IMR-90 (cell line): ENCODE measurements around the gene CNOT10. TPM values are rescaled to one million over a fixed set of nuclear protein-coding genes. Genes with fewer than 3 reads are reported as not detected.
A peak's percentile ranks its signal among the peaks of the same experiment; 100 is the strongest.

ENCODE experiments used
- ATAC-seq: fragments of 200-7000 bp; cut with Tn5 transposase; 2 replicates; pipeline ENCODE4 v1.9.1; 2020; ENCODE audit warnings: low read depth, mild to moderate bottlenecking, moderate library complexity
- Bru-seq: library from RNA; stranded (reverse); fragments of 400-500 nt; gene quantifications from one replicate; lab custom pipeline; 2021; lab: Mats Ljungman, UMichigan
- BruChase-seq, 2 experiments: library from RNA; stranded (reverse); fragments of 400-500 nt; gene quantifications; one replicate each; lab custom pipeline; 2021; lab: Mats Ljungman, UMichigan
- BruUV-seq: library from RNA; stranded (reverse); fragments of 400-500 nt; replicated peaks from 2 replicates; lab custom pipeline; 2021; lab: Mats Ljungman, UMichigan
- CTCF ChIA-PET: fragments of 300-600 bp; formaldehyde crosslinking; extraction: SDS; loops from one replicate; lab custom pipeline; 2021; ENCODE audit warnings: antibody characterized with exemption; lab: Yijun Ruan, JAX
- POLR2A ChIA-PET: fragments of 300-600 bp; sonication (Branson Sonifier 250); formaldehyde crosslinking; loops from one replicate; lab custom pipeline; 2022; ENCODE audit warnings: antibody characterized with exemption; ENCODE audit not compliant: unreplicated experiment; lab: Charles Lee
- DNase-seq: peaks from one replicate; pipeline ENCODE4 v3.0.0; 2013
- H2AFZ ChIP-seq: replicated peaks from 2 replicates; pipeline ENCODE3; 2013; ENCODE audit warnings: low read length, mild to moderate bottlenecking; ENCODE audit not compliant: poor library complexity
- H2AK5ac ChIP-seq: 2 replicates; pipeline ENCODE4 v1.6.1; 2013; ENCODE audit warnings: low read depth, low read length, inconsistent platforms
- H2AK9ac ChIP-seq: replicated peaks from 2 replicates; pipeline ENCODE3; 2013; ENCODE audit warnings: mild to moderate bottlenecking, low read depth, low read length, moderate library complexity; ENCODE audit not compliant: poor library complexity
- H2BK120ac ChIP-seq: 2 replicates; pipeline ENCODE4 v1.6.1; 2013; ENCODE audit warnings: low read depth, low read length, inconsistent platforms
- H2BK15ac ChIP-seq: 3 replicates; pipeline ENCODE4 v1.6.1; 2013; ENCODE audit warnings: low read depth, low read length, inconsistent platforms
- H2BK20ac ChIP-seq: 2 replicates; pipeline ENCODE4 v1.6.1; 2013; ENCODE audit warnings: low read depth, mild to moderate bottlenecking, inconsistent platforms, low read length, moderate library complexity
- H2BK5ac ChIP-seq: 2 replicates; pipeline ENCODE4 v1.6.1; 2013; ENCODE audit warnings: mild to moderate bottlenecking, low read depth, low read length, inconsistent platforms; ENCODE audit not compliant: poor library complexity, severe bottlenecking
- H3K14ac ChIP-seq: replicated peaks from 2 replicates; pipeline ENCODE4 v1.6.1; 2013; ENCODE audit warnings: low read depth, low read length, inconsistent platforms
- H3K18ac ChIP-seq: 2 replicates; pipeline ENCODE4 v1.6.1; 2013; ENCODE audit warnings: low read depth, low read length, control low read depth
- H3K23ac ChIP-seq: 2 replicates; pipeline ENCODE4 v1.6.1; 2013; ENCODE audit warnings: low read depth, low read length, inconsistent platforms
- H3K27ac ChIP-seq: 2 replicates; pipeline ENCODE4 v1.5.1; 2013; ENCODE audit warnings: mild to moderate bottlenecking, control low read depth, low read length; ENCODE audit not compliant: insufficient read depth
- H3K27me3 ChIP-seq: 2 replicates; pipeline ENCODE4 v1.6.1; 2013; ENCODE audit warnings: low read length; ENCODE audit not compliant: control insufficient read depth, insufficient read depth
- H3K36me3 ChIP-seq: 2 replicates; pipeline ENCODE4 v1.6.1; 2013; ENCODE audit warnings: low read length, mixed read lengths; ENCODE audit not compliant: control insufficient read depth, insufficient read depth
- H3K4ac ChIP-seq: 2 replicates; pipeline ENCODE4 v1.6.1; 2013; ENCODE audit warnings: low read depth, low read length, inconsistent platforms
- H3K4me1 ChIP-seq: 2 replicates; pipeline ENCODE4 v1.6.1; 2013; ENCODE audit warnings: low read length, mixed read lengths; ENCODE audit not compliant: control insufficient read depth, insufficient read depth
- H3K4me2 ChIP-seq: 2 replicates; pipeline ENCODE4 v1.6.1; 2013; ENCODE audit warnings: low read depth, mild to moderate bottlenecking, control low read depth, low read length, moderate library complexity
- H3K4me3 ChIP-seq: 2 replicates; pipeline ENCODE4 v1.5.1; 2013; ENCODE audit warnings: low read depth, mild to moderate bottlenecking, control low read depth, low read length, moderate library complexity; ENCODE audit not compliant: insufficient read depth
- H3K56ac ChIP-seq: 2 replicates; pipeline ENCODE4 v1.6.1; 2013; ENCODE audit warnings: low read length, inconsistent platforms; ENCODE audit not compliant: insufficient read depth; ENCODE audit errors: extremely low read depth
- H3K79me1 ChIP-seq, 2 experiments: 2 replicates each; pipeline ENCODE4 v1.6.1; 2013; ENCODE audit warnings: low read length in 2 of 2, inconsistent platforms in 1 of 2, low read depth in 1 of 2
- H3K9ac ChIP-seq: 2 replicates; pipeline ENCODE4 v1.6.1; 2013; ENCODE audit warnings: low read depth, low read length, control low read depth
- H3K9me1 ChIP-seq: 2 replicates; pipeline ENCODE4 v1.6.1; 2013; ENCODE audit warnings: low read length, inconsistent platforms; ENCODE audit not compliant: insufficient read depth
- H3K9me3 ChIP-seq: 2 replicates; pipeline ENCODE4 v1.6.1; 2013; ENCODE audit warnings: low read length; ENCODE audit not compliant: control insufficient read depth, insufficient read depth
- H4K20me1 ChIP-seq: 2 replicates; pipeline ENCODE4 v1.6.1; 2013; ENCODE audit warnings: low read length, inconsistent platforms; ENCODE audit not compliant: insufficient read depth
- H4K5ac ChIP-seq: 2 replicates; pipeline ENCODE4 v1.6.1; 2013; ENCODE audit warnings: mild to moderate bottlenecking, low read depth, low read length, control low read depth
- H4K8ac ChIP-seq, 2 experiments: 2 replicates each; pipeline ENCODE4 v1.6.1; 2013; ENCODE audit warnings: low read depth in 2 of 2, low read length in 2 of 2, control low read depth in 1 of 2, inconsistent platforms in 1 of 2
- H4K91ac ChIP-seq: 2 replicates; pipeline ENCODE4 v1.6.1; 2013; ENCODE audit warnings: low read depth, low read length, inconsistent platforms; ENCODE audit not compliant: insufficient read depth
- BHLHE40 ChIP-seq: fragments of 150-350 bp; IDR thresholded peaks from 2 replicates; pipeline ENCODE4 v1.6.1; 2016; ENCODE audit warnings: mild to moderate bottlenecking, low read depth, low read length
- CEBPB ChIP-seq: IDR thresholded peaks from 2 replicates; pipeline ENCODE4 v1.6.1; 2012; ENCODE audit warnings: low read depth, low read length, improper control_type of control experiment
- CHD1 ChIP-seq: IDR thresholded peaks from 2 replicates; pipeline ENCODE4 v1.6.1; 2012; ENCODE audit warnings: low read depth, low read length, improper control_type of control experiment
- MAZ ChIP-seq: IDR thresholded peaks from 2 replicates; pipeline ENCODE4 v1.6.1; 2012; ENCODE audit warnings: low read depth, mild to moderate bottlenecking, low read length, improper control_type of control experiment, moderate library complexity, borderline replicate concordance
- MXI1 ChIP-seq: IDR thresholded peaks from 2 replicates; pipeline ENCODE4 v1.6.1; 2012; ENCODE audit warnings: low read depth, mild to moderate bottlenecking, low read length, moderate library complexity, borderline replicate concordance
- NFE2L2 ChIP-seq: fragments of 150-350 bp; IDR thresholded peaks from 2 replicates; pipeline ENCODE4 v1.6.1; 2016; ENCODE audit warnings: low read depth, mild to moderate bottlenecking, low read length
- POLR2A ChIP-seq: IDR thresholded peaks from 2 replicates; pipeline ENCODE4 v1.6.1; 2012; ENCODE audit warnings: mild to moderate bottlenecking, low read depth, low read length
- RAD21 ChIP-seq: IDR thresholded peaks from 2 replicates; pipeline ENCODE4 v1.6.1; 2012; ENCODE audit warnings: low read length, improper control_type of control experiment
- RFX5 ChIP-seq: IDR thresholded peaks from 2 replicates; pipeline ENCODE4 v1.8.0; 2012; ENCODE audit warnings: low read depth, mild to moderate bottlenecking, low read length, moderate library complexity
- USF2 ChIP-seq: fragments of 150-350 bp; IDR thresholded peaks from 2 replicates; pipeline ENCODE4 v1.6.1; 2017; ENCODE audit warnings: mild to moderate bottlenecking, antibody characterized with exemption, low read length, low read depth
- WGBS, 2 experiments: methylation state at CpG; one replicate each; pipeline versions ENCODE4 v1.1.5 to v1.1.7; 2013; ENCODE audit warnings: missing lambda C conversion rate in 2 of 2; ENCODE audit not compliant: insufficient read length in 1 of 2; ENCODE audit errors: extremely low coverage in 2 of 2; 5-methylcytosine and 5-hydroxymethylcytosine counted together
- dilution Hi-C: fragments of 300-500 bp; cut with HindIII; formaldehyde crosslinking; loops from one replicate; pipeline ENCODE4 v1.14.3; 2018; ENCODE audit warnings: low sequenced_read_pairs; ENCODE audit not compliant: unreplicated experiment
- in situ Hi-C: fragments of 300-500 bp; cut with MboI; formaldehyde crosslinking; loops from 3 replicates; pipeline ENCODE4 v1.14.3; 2019; ENCODE audit warnings: low sequenced_read_pairs, inconsistent platforms, mixed read lengths
- intact Hi-C: fragments of 100-400 bp; cut with micrococcal nuclease; formaldehyde crosslinking; loops from 2 replicates; pipeline ENCODE4 v1.10.0; 2022
- long read RNA-seq: library from polyadenylated mRNA; unstranded; transcript quantifications from one replicate; pipeline ENCODE4 v2.0.0, GENCODE V29; 2021; ENCODE audit not compliant: unreplicated experiment
- polyA plus RNA-seq, 3 experiments: library from polyadenylated mRNA; depleted of rRNA; stranded (reverse); fragments of >200 nt; gene quantifications; 2 replicates each; pipeline ENCODE4 v1.2.3, GENCODE V29; 2012; ENCODE audit warnings: low replicate concordance in 1 of 3
- total RNA-seq: library from RNA; depleted of rRNA; stranded (reverse); fragments of >200 nt; gene quantifications from 2 replicates; pipeline ENCODE4 v1.2.3, GENCODE V29; 2012; rRNA removed

CNOT10 gene, protein sequence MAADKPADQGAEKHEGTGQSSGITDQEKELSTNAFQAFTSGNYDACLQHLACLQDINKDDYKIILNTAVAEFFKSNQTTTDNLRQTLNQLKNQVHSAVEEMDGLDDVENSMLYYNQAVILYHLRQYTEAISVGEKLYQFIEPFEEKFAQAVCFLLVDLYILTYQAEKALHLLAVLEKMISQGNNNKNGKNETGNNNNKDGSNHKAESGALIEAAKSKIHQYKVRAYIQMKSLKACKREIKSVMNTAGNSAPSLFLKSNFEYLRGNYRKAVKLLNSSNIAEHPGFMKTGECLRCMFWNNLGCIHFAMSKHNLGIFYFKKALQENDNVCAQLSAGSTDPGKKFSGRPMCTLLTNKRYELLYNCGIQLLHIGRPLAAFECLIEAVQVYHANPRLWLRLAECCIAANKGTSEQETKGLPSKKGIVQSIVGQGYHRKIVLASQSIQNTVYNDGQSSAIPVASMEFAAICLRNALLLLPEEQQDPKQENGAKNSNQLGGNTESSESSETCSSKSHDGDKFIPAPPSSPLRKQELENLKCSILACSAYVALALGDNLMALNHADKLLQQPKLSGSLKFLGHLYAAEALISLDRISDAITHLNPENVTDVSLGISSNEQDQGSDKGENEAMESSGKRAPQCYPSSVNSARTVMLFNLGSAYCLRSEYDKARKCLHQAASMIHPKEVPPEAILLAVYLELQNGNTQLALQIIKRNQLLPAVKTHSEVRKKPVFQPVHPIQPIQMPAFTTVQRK
- total RNA-seq (19.4 and 20.4 TPM in 2 replicates), polyA plus RNA-seq (2012; rRNA removed) (15.8 and 19.9 TPM in 2 replicates), Bru-seq, nascent RNA (percentile 62 among the genes with signal in this experiment), BruChase-seq, experiment 1, labeled RNA remaining after a 6-hour chase (percentile 67 among the genes with signal in this experiment), BruChase-seq, experiment 2, labeled RNA remaining after a 2-hour chase (percentile 55 among the genes with signal in this experiment)
- polyA plus RNA-seq (2012; cell fraction: cytosol; rRNA removed), result 5.3 and 9.9 TPM in 2 replicates
- 5.4 and 18.3 TPM in 2 replicates for polyA plus RNA-seq (2012; cell fraction: nucleus; rRNA removed; ENCODE audit: low replicate concordance)
- long read RNA-seq, transcript CNOT10-201 (19 exons, 2,815 nt), result major isoform, 14 of 19 reads
- long read RNA-seq, partial matches to known transcripts, result 0 of 19 reads
- long read RNA-seq, other reads (novel, unspliced or antisense), result 4 of 19 reads

DNA sequence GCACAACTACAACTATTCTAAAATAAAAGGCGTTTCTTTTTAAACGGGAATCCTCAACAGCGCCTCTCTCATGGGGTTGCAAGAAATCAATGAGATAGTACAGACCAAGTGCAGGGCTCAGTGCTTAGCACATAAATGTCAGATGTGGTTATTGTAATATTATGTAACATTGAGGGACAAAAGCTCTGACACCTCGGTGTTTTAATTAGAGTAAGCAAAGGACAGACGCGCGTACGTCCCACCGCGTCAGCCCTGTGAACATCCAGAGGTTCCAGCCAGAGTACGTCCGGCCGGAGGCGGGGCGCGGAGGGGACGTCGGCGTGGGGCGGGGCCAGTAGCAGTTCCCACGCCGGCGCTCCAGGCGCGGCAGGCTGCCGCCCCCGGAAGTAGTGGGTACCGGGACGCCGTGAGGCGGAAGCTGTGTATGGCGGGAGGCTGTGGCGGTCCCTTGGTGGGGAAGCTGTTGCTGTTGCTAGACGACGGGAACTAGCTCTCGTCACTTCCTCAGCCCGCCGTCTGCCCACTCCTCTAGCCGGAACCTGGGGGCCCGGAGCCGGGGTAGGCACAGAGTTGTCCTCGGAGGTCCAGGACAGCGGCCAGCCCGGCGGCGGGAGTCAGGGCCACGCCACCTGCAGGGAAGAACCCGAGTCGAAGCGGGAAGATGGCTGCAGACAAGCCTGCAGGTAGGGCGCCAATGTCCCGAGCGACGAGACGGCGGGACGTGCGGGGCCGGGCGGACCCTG is at the start of gene CNOT10:
Gene CNOT10 (plus strand): TSS at position 389 of the 743 bp plus-strand sequence. CDS start 273 bp downstream, at position 662.
- 0 out of 2 replicates have a peak, but pooled peaks cover 1% of the 10 kb centered on the region for H3K36me3 ChIP-seq
- peak within 1 kb of the TSS; percentile 37; the same call in 1 of the 2 replicates for H2AK5ac ChIP-seq
- 1% methylated on average over 40 of the region's 60 CpGs; no CpG with 5 or more reads in 1 of the 2 experiments for WGBS, 2 experiments
- no peaks in the 10 kb centered on the region for H3K4me1 ChIP-seq
- peak within 1 kb of the TSS; percentile 90 for H3K23ac ChIP-seq
- peak within 1 kb of the TSS; percentile 75 for H3K27ac ChIP-seq
- H2AK9ac ChIP-seq, result peak within 1 kb of the TSS; percentile 95
- intact Hi-C loops (no loop called here), in situ Hi-C loops (no loop called here), dilution Hi-C loops (no loop called here)
- H3K9ac ChIP-seq, result peak within 1 kb of the TSS; percentile 83
- peak within 1 kb of the TSS; percentile 83 for H2BK120ac ChIP-seq
- H3K18ac ChIP-seq, result peak within 1 kb of the TSS; percentile 81
- BruUV-seq, result no TSS peak
- ChIA-PET POLR2A (interaction anchor here (0.6 to 0.7 kb wide), 2 partner anchors 32 to 174 kb away, joined by 7 to 8 read pairs; no protein-coding TSS in a partner anchor), CTCF (interaction anchor here (0.8 kb wide), 1 partner anchor 29 kb away, joined by 6 read pairs; no protein-coding TSS in a partner anchor)
- H4K5ac ChIP-seq, result peak within 1 kb of the TSS; percentile 74; the same call in 1 of the 2 replicates
- no peaks in the 10 kb centered on the region; the same call in 1 of the 2 replicates for H4K20me1 ChIP-seq
- no peak within 1 kb of the TSS; the same call in 2 of the 3 replicates for H2BK15ac ChIP-seq
- H2BK5ac ChIP-seq, result peak within 1 kb of the TSS; percentile 79
- peak within 1 kb of the TSS; percentile 76 to 89 for H4K8ac ChIP-seq
- H3K4me3 ChIP-seq, result peak within 1 kb of the TSS; percentile 76
- H3K4me2 ChIP-seq, result peak within 1 kb of the TSS; percentile 97
- TF ChIP-seq MXI1, result peak; percentile 64
- TF ChIP-seq NFE2L2, result no peak
- no peak for TF ChIP-seq RAD21
- no peak for TF ChIP-seq USF2
- TF ChIP-seq MAZ, result peak; percentile 98
- TF ChIP-seq CEBPB, result no peak
- peak; percentile 63; the same call in 1 of the 2 replicates for TF ChIP-seq POLR2A
- peak; percentile 96; the same call in 1 of the 2 replicates for TF ChIP-seq CHD1
- TF ChIP-seq RFX5, result no peak
- TF ChIP-seq BHLHE40, result peak; percentile 95
- H2AFZ ChIP-seq, result peak within 1 kb of the TSS; percentile 99
- ATAC-seq, result peak; percentile 98
- peak within 1 kb of the TSS; percentile 76; the same call in 1 of the 2 replicates for H2BK20ac ChIP-seq
- peak within 1 kb of the TSS; percentile 81 for H3K4ac ChIP-seq
- H3K14ac ChIP-seq, result peak within 1 kb of the TSS; percentile 97
- H3K27me3 ChIP-seq, result no peaks in the 10 kb centered on the region
- H3K56ac ChIP-seq, result peak within 1 kb of the TSS; percentile 89
- peak within 1 kb of the TSS; percentile 60 for H4K91ac ChIP-seq
- DNase-seq, result peak; percentile 89
- H3K9me3 ChIP-seq, result no peaks in the 10 kb centered on the region
- peaks cover 20 to 33% of the 10 kb centered on the region in 2 experiments for H3K79me1 ChIP-seq
- H3K9me1 ChIP-seq, result peaks cover 8% of the 10 kb centered on the region
